ENCODE data around the gene LZTR1. TPM values are rescaled to one million over a fixed set of nuclear protein-coding genes. Genes with fewer than 3 reads are reported as not detected.

The LZTR1 gene
- total RNA-seq, 1 experiment from 2014 or later: 40.2 TPM

- H3K27ac ChIP-seq (ENCODE audit: low read length): no peak overlapping the region
- no peak for DNase-seq (ENCODE audit: low read depth, low spot score)
- peaks cover 6% of the 10 kb centered on the region for H3K4me1 ChIP-seq (ENCODE audit: control insufficient read depth, insufficient read depth, low read length)
- H3K4me3 ChIP-seq (ENCODE audit: low read depth in 2 of 2, low read length in 2 of 2): no peak overlapping the region
- POLR2A ChIA-PET: no interaction called here
- no peaks in the 10 kb centered on the region for H3K36me3 ChIP-seq (ENCODE audit: control insufficient read depth, insufficient read depth, low read length)
- no TSS peak for BruUV-seq (replicated peaks)
- ATAC-seq: no peak
- CTCF ChIA-PET: no interaction called here
- no peak for TF ChIP-seq REST (IDR thresholded peaks at IDR 0.05; ENCODE audit: insufficient read depth in 1 of 2, low read depth in 2 of 2, low read length in 1 of 2)
- no peak for TF ChIP-seq CTCF (IDR thresholded peaks at IDR 0.05)
- no peak for TF ChIP-seq TCF7L2 (IDR thresholded peaks at IDR 0.05; ENCODE audit: low read depth, low read length)
- no peak for TF ChIP-seq SIN3A (IDR thresholded peaks at IDR 0.05; ENCODE audit: borderline replicate concordance, insufficient read depth, low read depth, low read length)
- no peak for TF ChIP-seq POLR2AphosphoS5 (IDR thresholded peaks at IDR 0.05; ENCODE audit: low read depth, low read length)
- no peaks in the 10 kb centered on the region for H3K9me3 ChIP-seq (ENCODE audit: control insufficient read depth, insufficient read depth, low read depth, low read length)
- in situ Hi-C loops (cut with HindIII; ENCODE audit: low pct_unique_long_range_greater_than_20kb, low sequenced_read_pairs) (no loop called here), intact Hi-C loops (cut with micrococcal nuclease; ENCODE audit: unreplicated experiment) (no loop called here)
- no peaks in the 10 kb centered on the region for H3K27me3 ChIP-seq (ENCODE audit: control insufficient read depth, insufficient read depth, low read length)
Measured at GRCh38 chr22:20995329-20996030, 13.4 kb downstream of the LZTR1 start.

GRCh38 chr22:20996031-20996410 is 13.9 kb downstream of the LZTR1 start:
- H3K36me3 ChIP-seq (ENCODE audit: control insufficient read depth, insufficient read depth, low read length): no peaks in the 10 kb centered on the region
- DNase-seq (ENCODE audit: low read depth, low spot score): no peak
- H3K27ac ChIP-seq (ENCODE audit: low read length): no peak overlapping the region
- intact Hi-C loops (cut with micrococcal nuclease; ENCODE audit: unreplicated experiment): no loop called here
- no peak overlapping the region for H3K4me3 ChIP-seq (ENCODE audit: low read depth in 2 of 2, low read length in 2 of 2)
- POLR2A ChIA-PET: no interaction called here
- ATAC-seq: no peak
- TF ChIP-seq CTCF (IDR thresholded peaks at IDR 0.05) (no peak), REST (IDR thresholded peaks at IDR 0.05; ENCODE audit: insufficient read depth in 1 of 2, low read depth in 2 of 2, low read length in 1 of 2) (no peak), TCF7L2 (IDR thresholded peaks at IDR 0.05; ENCODE audit: low read depth, low read length) (no peak), SIN3A (IDR thresholded peaks at IDR 0.05; ENCODE audit: borderline replicate concordance, insufficient read depth, low read depth, low read length) (no peak), POLR2AphosphoS5 (IDR thresholded peaks at IDR 0.05; ENCODE audit: low read depth, low read length) (no peak)
- CTCF ChIA-PET: no interaction called here
- in situ Hi-C loops (cut with HindIII; ENCODE audit: low pct_unique_long_range_greater_than_20kb, low sequenced_read_pairs): no loop called here
- H3K9me3 ChIP-seq (ENCODE audit: control insufficient read depth, insufficient read depth, low read depth, low read length): no peaks in the 10 kb centered on the region
- no peaks in the 10 kb centered on the region for H3K27me3 ChIP-seq (ENCODE audit: control insufficient read depth, insufficient read depth, low read length)
- peaks cover 9% of the 10 kb centered on the region for H3K4me1 ChIP-seq (ENCODE audit: control insufficient read depth, insufficient read depth, low read length)
- BruUV-seq (replicated peaks): no TSS peak

All from Panc1 (cell line).